Right atrium auricular region (tissue), 2 donors: ENCODE measurements around the gene RMC1. TPM values are rescaled to one million over a fixed set of nuclear protein-coding genes. Genes with fewer than 3 reads are reported as not detected.

Experiments
- DNase-seq: peaks from one replicate; pipeline ENCODE4 v3.0.0-alpha.2; 2019; ENCODE audit warnings: low spot score
- H3K27ac ChIP-seq, 2 donors: fragments of 200-600 bp; sonication (generic); 1 replicate in 1 of 2; 2 replicates in 1 of 2; pipeline ENCODE4 v1.5.1; 2016 to 2019
- H3K27me3 ChIP-seq, 2 donors: fragments of 200-600 bp; sonication (generic); one replicate each; pipeline versions ENCODE4 v1.5.1 to v1.6.0; 2017 to 2019
- H3K36me3 ChIP-seq: fragments of 200-600 bp; sonication (generic); one replicate; pipeline ENCODE4 v1.5.1; 2016
- H3K4me1 ChIP-seq, 2 donors: fragments of 200-600 bp; sonication (generic); one replicate each; pipeline versions ENCODE4 v1.5.1 to v1.6.0; 2017 to 2019
- H3K4me3 ChIP-seq, 2 donors: fragments of 200-600 bp; sonication (generic); 1 replicate in 1 of 2; 2 replicates in 1 of 2; pipeline ENCODE4 v1.5.1; 2017 to 2019; ENCODE audit warnings: mild to moderate bottlenecking in 1 of 2, moderate library complexity in 1 of 2
- H3K9me3 ChIP-seq, 2 donors: fragments of 200-600 bp; sonication (generic); one replicate each; pipeline ENCODE4 v1.5.1; 2019
- CTCF ChIP-seq, 2 donors: fragments of 200-600 bp; sonication (generic); IDR thresholded peaks; one replicate each; pipeline ENCODE4 v1.5.1; 2019; ENCODE audit warnings: antibody characterized with exemption in 2 of 2
- total RNA-seq, 2 donors: library from RNA; depleted of rRNA; stranded (reverse); fragments of >200 nt; gene quantifications; one replicate each; pipeline ENCODE4 v1.1.0, GENCODE V29; 2016

Gene RMC1
- total RNA-seq, 2 donors from 2014 or later, result 17.2 TPM

GRCh38 chr18:23569299-23570063 lies 66.2 kb downstream of the RMC1 start:
- no peak for DNase-seq
- Histone ChIP-seq H3K4me1 (peaks cover 0 to 28% of the 10 kb centered on the region in 2 donors), H3K27me3 (no peaks in the 10 kb centered on the region), H3K36me3 (peaks cover 46% of the 10 kb centered on the region), H3K9me3 (no peaks in the 10 kb centered on the region), H3K4me3 (no peak overlapping the region), H3K27ac (no peak overlapping the region)
- TF ChIP-seq CTCF (IDR thresholded peaks at IDR 0.05), result no peak

- DNase-seq, result no peak
- Histone ChIP-seq H3K27me3 (no peaks in the 10 kb centered on the region), H3K4me1 (peaks cover 0 to 36% of the 10 kb centered on the region in 2 donors), H3K9me3 (no peaks in the 10 kb centered on the region), H3K4me3 (no peak overlapping the region), H3K27ac (no peak overlapping the region), H3K36me3 (peaks cover 34% of the 10 kb centered on the region)
- no peak for TF ChIP-seq CTCF (IDR thresholded peaks at IDR 0.05)
Observed at GRCh38 chr18:23570912-23571504, 67.7 kb downstream of the RMC1 start.

- Histone ChIP-seq H3K36me3 (peaks cover 29% of the 10 kb centered on the region), H3K27me3 (no peaks in the 10 kb centered on the region), H3K27ac (no peak overlapping the region), H3K4me3 (no peak overlapping the region), H3K4me1 (peaks cover 0 to 36% of the 10 kb centered on the region in 2 donors), H3K9me3 (no peaks in the 10 kb centered on the region)
- DNase-seq, result no peak
- no peak for TF ChIP-seq CTCF (IDR thresholded peaks at IDR 0.05)
Observed at GRCh38 chr18:23572012-23572411, 68.7 kb downstream of the RMC1 start.

- Histone ChIP-seq H3K4me3 (no peak overlapping the region), H3K27me3 (no peaks in the 10 kb centered on the region), H3K36me3 (peaks cover 23% of the 10 kb centered on the region), H3K27ac (peak overlapping the region in 1 of 2 donors; percentile 33), H3K4me1 (peaks cover 0 to 36% of the 10 kb centered on the region in 2 donors), H3K9me3 (no peaks in the 10 kb centered on the region)
- TF ChIP-seq CTCF (IDR thresholded peaks at IDR 0.05), result no peak
- no peak for DNase-seq
Observed at GRCh38 chr18:23572570-23572969, 69.3 kb downstream of the RMC1 start.

- peaks cover 19% of the 10 kb centered on the region for H3K36me3 ChIP-seq
Observed at GRCh38 chr18:23573020-23573419, 69.7 kb downstream of the RMC1 start.

More at GRCh38 chr18:23573020-23573419, 69.7 kb downstream of the RMC1 start:
- DNase-seq, result no peak
- TF ChIP-seq CTCF (IDR thresholded peaks at IDR 0.05), result no peak
- peaks cover 0 to 36% of the 10 kb centered on the region in 2 donors for H3K4me1 ChIP-seq
- no peaks in the 10 kb centered on the region for H3K9me3 ChIP-seq
- H3K27ac ChIP-seq, result peak overlapping the region in 1 of 2 donors; percentile 33
- no peaks in the 10 kb centered on the region for H3K27me3 ChIP-seq
- H3K4me3 ChIP-seq, result no peak overlapping the region
